GM10266 (cell line): ENCODE measurements around the gene YIPF4.
"Not testable (repeated sequence)": the region's sequence is repeated elsewhere in the genome, so short reads cannot be mapped to it uniquely, and the experiment has no call there.

Source experiments
- DNase-seq: peaks from one replicate; pipeline ENCODE4 v3.0.0; 2012; ENCODE audit errors: extremely low spot score
- TF ChIP-seq, protein P1 (sequence below): IDR thresholded peaks from 2 replicates; pipeline ENCODE4 v1.5.1; 2012; ENCODE audit warnings: mild to moderate bottlenecking, low read depth; ENCODE audit not compliant: control insufficient read depth, insufficient read depth; ENCODE audit errors: missing control alignments

YIPF4 gene

DNA sequence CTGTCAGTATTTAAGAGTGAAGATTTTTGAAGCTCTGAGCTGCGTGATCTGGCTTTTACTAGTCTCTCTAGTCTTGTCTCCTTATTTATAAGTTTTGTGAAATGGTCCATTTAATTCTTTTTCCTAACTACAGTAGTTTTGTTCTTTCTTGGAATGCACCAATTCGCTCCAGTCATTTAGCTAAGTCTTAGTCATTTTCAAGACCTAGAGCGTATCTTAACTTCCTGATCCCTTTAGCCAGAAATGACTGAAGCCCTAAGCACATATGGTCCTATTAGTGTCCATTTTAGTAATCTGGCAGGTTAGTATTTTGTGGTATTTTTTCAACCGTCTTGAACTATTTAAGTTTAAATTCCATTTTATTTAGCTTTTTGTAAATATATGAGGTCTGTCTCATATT is 82.7 kb downstream of the YIPF4 start:
- TF ChIP-seq, protein P1, sequence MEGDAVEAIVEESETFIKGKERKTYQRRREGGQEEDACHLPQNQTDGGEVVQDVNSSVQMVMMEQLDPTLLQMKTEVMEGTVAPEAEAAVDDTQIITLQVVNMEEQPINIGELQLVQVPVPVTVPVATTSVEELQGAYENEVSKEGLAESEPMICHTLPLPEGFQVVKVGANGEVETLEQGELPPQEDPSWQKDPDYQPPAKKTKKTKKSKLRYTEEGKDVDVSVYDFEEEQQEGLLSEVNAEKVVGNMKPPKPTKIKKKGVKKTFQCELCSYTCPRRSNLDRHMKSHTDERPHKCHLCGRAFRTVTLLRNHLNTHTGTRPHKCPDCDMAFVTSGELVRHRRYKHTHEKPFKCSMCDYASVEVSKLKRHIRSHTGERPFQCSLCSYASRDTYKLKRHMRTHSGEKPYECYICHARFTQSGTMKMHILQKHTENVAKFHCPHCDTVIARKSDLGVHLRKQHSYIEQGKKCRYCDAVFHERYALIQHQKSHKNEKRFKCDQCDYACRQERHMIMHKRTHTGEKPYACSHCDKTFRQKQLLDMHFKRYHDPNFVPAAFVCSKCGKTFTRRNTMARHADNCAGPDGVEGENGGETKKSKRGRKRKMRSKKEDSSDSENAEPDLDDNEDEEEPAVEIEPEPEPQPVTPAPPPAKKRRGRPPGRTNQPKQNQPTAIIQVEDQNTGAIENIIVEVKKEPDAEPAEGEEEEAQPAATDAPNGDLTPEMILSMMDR, result no peak
- no peak for DNase-seq

DNA sequence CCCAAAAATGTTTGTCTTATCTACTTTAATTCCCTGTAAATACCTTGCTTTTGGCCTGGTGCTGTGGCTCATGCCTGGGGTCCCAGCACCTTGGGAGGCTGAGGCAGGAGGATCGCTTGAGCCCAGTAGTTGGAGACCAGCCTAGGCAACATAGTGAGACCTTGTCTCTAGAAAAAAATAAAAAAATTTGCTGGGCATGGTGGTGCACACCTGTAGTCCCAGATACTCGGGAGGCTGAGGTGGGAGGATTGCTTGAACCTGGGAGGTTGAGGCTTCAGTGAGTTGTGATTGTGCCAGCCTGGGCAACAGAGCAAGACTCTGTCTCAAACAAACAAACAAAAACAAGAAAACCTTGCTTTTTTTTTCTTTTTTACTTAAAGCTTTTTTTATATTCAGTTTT is 85.3 kb downstream of the YIPF4 start:
- DNase-seq, result not testable (repeated sequence)

DNA sequence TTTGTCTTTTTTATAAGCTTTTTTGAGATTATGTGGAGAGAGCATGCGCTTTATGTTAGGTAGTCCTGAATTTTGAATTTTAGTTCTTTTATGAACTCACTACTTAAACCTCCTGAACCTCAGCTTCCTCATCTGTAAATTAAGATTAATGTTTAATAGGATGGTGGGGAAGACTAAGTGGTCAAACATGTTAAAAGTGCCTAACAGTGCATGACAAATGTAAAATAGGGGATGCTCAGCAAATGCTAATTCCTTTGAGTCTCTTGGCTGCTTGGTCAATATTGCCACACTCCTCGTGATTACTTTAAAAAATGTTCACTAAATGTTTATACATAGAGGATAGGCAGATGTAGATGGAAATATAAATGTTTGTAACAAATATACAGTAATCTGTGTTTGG is 85.9 kb downstream of the YIPF4 start:
- no peak for DNase-seq
- TF ChIP-seq, protein P1, result no peak

DNA sequence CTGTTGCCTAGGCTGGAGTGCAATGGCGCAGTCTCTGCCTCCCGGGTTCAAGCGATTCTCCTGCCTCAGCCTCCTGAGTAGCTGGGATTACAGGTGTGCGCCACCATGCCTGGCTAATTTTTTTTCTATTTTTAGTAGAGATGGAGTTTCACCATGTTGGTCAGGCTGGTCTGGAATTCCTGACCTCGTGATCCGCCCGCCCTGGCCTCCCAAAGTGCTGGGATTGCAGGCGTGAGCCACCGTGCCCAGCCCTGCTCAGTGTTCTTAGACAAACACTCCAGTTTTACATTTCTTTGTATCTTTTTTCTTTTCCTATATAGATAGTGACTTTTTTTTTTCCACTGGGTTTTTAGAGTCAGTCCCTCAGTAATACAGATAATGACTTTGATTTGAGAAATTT is 86.6 kb downstream of the YIPF4 start:
- DNase-seq, result not testable (repeated sequence)

DNA sequence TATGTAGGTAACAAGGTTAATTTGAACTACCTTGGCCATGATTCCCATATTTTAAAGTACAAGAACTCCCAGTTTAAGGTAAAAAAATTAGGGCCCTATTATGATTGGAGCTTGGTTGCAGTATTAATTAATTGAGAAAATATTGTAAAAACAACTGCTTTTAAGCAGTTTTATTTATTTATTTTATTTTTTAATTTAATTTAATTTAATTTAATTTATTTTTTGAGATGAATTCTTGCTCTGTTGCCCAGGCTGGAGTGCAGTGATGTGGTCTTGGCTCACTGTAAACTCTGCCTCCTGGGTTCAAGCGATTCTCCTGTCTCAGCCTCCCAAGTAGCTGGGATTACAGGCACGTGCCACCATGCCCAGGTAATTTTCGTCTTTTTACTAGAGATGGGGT is 88.0 kb downstream of the YIPF4 start:
- DNase-seq, result not testable (repeated sequence)
